HL-60 (cell line): ENCODE data around the gene AGAP9.
"Not testable (repeated sequence)": the region's sequence is repeated elsewhere in the genome, so short reads cannot be mapped to it uniquely, and the experiment has no call there.

Experiments used
- CTCF ChIP-seq: IDR thresholded peaks from one replicate; pipeline ENCODE4 v1.5.1; 2011; ENCODE audit warnings: low read length, control low read depth, inconsistent platforms; ENCODE audit not compliant: insufficient read depth
- GABPA ChIP-seq: IDR thresholded peaks from 2 replicates; pipeline ENCODE4 v1.6.1; 2012; ENCODE audit warnings: low read depth
- POLR2AphosphoS5 ChIP-seq: IDR thresholded peaks from 2 replicates; pipeline ENCODE4 v1.6.1; 2012; ENCODE audit warnings: low read depth

GRCh38 chr10:47485943-47486342 lies 37.5 kb downstream of the AGAP9 start:
- TF ChIP-seq POLR2AphosphoS5, CTCF, GABPA: not testable (repeated sequence)
